ENCODE results near the gene SEC22C.

Gene SEC22C

GRCh38 chr3:42510325-42510724 is 71.4 kb downstream of the SEC22C start:
- DNase-seq, result no peak

- no peak for DNase-seq
Observed at GRCh38 chr3:42509111-42509510, 72.7 kb downstream of the SEC22C start.

GRCh38 chr3:42508562-42508961 is 73.2 kb downstream of the SEC22C start:
- DNase-seq, result no peak

DNA sequence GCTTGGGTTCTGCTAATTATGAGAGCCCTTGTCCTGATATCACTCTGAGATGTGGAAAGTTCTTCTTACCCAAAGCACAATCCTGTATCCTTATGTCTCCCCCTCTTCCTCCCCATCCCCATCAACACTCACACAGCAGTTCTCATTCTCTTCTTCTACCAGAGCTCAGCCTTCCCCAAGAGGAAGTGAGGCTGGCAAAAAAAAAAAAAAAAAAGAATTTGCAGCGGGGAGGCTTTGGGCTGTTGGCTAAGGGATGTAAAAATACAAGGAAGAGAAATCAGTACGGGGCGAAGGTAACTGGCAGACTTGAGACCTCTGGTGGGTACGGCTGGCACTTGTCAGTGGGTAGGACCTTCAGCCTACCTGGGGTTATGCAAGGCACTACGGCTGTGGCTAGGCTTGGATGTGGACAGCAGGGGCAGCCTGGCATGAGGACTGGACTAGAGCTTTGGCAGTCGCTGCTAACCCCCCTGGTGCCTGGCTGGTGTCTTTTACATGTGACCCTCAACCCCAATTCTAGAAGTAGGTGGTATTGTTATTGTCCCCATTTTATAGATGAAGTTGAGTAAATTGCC is 73.9 kb downstream of the SEC22C start:
- no peak for DNase-seq

GRCh38 chr3:42507252-42507651 is 74.5 kb downstream of the SEC22C start:
- no peak for DNase-seq

DNA sequence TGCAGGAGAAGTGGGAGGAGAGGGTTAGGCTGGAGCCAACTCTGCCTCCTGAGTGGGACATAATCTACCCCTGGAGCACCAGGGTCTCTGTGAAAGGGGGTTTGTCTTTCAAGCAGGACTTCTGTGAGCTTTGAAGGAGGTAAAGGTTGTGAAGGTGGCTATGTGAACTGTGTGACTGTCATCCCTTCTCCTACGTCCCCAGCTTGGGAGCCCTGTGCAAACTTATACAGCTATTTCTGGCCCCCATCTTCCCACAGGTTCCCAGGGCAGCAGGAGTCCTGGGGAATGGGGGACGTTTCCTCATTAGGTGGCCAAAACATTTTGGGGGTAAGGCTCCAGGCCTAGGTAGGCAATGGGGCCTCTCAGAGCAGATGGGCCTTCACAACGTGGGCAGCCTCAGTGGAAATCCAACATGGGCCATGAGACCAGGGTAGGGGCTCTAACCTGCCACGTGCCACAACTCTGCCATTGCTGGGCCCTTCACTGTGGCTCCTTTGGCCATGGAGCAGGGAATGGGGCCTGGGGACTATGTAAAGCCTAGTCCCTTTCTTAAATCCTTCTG is 75.8 kb downstream of the SEC22C start:
- no peak for DNase-seq

GRCh38 chr3:42505128-42505848 is 76.5 kb downstream of the SEC22C start:
- DNase-seq, result no peak

- no peak for DNase-seq
Observed at GRCh38 chr3:42504334-42505127, 77.2 kb downstream of the SEC22C start.

DNA sequence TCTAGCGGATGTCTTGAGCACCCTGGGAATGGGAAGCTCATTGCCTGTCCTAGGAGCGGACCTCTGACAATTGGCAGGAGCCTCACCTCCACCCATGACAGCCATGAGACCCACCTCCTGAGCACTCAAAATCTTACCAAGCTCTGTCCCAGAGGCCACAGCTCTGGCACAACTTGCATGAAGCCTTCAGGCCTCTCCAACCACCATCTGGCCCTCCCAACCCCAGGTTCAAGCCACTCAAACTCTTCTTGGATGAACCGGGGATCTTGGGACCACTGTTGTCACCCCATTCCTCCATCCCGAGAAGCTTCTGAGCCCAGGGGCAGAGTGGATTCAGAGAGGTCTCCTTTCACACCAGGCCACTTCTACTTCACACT is 77.8 kb downstream of the SEC22C start:
- no peak for DNase-seq

DNA sequence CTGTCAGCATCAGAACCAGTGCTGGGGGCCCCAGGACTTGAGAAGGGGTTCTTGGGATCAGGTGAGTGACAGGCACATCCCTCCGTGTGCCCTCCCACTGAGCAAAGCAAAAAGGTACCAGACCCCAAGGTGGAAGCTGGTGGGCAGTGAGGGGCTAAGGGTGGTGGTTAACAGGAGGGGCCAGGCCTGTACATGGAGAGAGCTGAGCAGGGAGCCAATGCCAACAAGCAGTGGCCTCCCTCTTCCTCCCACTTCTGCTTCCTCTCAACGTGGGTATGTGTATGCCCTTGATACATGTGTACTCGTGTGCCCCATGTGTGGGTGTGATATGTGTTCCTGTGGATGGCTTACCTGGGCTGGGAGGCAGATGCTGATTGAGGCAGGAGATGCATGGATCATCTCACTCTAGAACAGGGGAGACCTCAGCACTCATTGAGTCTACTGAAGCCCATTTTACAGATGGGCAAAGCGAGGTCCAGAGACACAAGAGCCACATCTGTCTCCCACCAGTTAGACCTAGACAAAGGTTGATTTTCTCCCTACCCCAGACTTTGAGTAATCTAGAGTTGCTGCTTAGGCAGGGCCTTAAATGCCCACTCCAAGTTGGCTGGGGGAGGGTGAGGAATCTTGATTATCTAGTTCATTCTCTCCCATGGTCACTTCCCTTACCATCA is 78.4 kb downstream of the SEC22C start:
- DNase-seq, result no peak

GRCh38 chr3:42502429-42503250 is 79.1 kb downstream of the SEC22C start, which contains the start of gene VIPR1:
TSS of gene VIPR1 (plus strand) at chr3:42502643. CDS start at chr3:42502736, 93 bp downstream.
- peak; percentile 80 for DNase-seq

DNA sequence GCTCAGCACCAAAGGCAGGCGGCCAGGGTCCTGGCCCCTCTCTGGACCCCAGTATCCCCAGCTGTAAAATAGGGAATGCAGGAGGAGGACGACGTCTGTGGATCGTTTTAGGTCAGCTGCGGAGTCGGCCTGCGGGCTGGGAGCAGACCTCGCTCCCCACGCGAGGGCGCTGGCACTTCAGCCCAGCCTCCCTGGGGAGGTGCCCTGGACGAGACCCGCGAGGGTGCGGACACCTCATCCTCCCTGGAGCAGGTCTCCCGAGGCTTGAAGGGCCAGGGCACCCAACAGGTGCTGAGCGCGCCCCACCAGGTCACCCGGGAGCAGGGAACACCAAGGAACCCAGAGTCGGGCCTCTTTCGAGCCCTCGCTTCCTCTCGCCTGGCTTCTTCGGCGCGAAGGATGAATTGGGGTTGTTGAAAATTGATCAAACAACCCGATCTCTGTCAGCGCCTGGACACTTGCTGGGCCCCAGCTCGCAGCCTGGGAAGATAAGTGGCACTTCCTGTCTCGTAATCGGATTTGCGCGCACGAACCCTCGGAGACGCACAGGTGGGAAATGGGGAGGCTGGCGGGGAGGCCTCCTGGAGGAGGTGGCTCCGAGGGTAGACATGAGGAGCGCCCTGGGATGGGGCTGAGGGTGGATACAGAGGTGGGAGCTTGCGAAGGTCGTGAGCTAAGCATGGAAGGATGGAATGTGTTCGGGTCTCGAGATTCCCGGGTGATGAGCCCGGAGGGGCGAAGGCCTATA is 79.9 kb downstream of the SEC22C start:
- DNase-seq, result peak; percentile 72

DNA sequence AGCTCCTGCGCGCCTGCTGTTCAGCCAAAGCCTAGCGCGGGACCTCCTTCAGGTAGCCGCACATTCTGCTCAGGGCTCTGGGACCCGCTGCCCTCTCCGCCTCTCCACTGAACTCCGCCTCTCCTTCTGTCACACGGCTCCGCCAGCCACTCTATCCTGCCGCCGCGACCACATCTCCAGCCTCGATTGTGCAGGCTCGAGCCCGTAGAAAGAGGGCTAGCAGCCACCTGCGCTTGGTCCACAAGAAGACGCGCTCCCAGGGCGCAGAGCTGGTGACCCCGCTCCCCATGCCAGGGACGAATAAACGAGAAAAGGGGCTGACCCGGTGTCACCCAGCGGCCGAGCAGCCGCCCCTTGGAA is 80.5 kb downstream of the SEC22C start:
- peak; percentile 58 for DNase-seq

DNA sequence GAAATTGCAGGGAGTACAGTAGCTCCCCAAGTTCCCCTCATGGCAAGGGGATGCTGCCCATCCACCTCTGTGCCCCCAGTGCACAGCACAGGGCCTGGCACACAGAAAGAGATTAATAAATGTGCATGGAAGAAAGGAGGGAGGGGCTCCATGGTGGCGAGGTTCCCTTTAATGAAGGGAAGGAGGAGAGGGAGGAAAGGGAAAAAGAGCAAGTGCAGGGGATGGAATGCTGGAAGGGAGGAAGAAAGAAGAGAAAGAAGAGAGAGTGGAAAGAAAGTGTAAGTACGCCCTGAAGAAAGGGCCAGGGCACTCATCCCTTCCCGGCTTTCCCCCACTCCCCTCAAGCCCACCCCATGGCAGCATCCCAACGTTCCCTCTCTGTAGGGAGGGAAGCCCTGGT is 80.9 kb downstream of the SEC22C start:
- DNase-seq, result no peak

DNA sequence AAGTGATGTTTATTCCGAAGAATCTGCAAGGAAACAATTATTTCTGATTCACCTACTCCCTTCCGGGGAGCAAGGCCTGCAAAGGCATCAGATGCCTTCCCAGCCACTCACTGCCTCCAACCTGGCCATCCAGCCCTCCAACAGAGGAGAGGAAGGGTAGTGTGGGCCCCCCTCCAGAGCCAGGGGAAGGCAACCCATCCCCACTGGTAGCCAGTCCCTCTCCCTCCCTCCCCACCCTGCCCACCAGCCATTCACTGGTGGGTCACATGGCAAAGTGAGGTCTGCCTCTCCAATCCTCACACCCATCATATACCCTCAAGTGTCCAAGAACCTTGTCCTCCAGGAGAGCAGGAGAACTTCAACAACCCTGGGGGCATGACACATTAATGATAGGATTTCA is 81.7 kb downstream of the SEC22C start:
- DNase-seq, result no peak

DNA sequence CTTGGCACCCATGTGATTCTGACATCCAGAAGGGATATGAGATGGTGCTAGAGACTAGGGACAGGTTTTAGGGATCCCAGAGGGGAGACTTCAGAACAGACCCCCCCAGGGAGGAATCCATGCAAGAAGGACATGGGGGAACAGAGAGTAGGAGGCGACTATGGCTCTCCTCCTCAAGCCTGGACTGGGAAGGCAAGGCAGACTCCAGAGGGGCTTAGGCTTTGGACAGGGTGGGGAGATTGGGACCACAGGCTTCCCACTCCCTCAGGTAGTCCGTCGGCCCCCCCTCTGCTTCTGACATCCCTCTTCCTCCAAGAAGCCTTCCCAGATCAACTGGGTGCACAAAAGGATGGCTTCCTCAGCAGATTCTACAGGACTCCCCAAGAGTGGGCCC is 82.3 kb downstream of the SEC22C start:
- no peak for DNase-seq

DNA sequence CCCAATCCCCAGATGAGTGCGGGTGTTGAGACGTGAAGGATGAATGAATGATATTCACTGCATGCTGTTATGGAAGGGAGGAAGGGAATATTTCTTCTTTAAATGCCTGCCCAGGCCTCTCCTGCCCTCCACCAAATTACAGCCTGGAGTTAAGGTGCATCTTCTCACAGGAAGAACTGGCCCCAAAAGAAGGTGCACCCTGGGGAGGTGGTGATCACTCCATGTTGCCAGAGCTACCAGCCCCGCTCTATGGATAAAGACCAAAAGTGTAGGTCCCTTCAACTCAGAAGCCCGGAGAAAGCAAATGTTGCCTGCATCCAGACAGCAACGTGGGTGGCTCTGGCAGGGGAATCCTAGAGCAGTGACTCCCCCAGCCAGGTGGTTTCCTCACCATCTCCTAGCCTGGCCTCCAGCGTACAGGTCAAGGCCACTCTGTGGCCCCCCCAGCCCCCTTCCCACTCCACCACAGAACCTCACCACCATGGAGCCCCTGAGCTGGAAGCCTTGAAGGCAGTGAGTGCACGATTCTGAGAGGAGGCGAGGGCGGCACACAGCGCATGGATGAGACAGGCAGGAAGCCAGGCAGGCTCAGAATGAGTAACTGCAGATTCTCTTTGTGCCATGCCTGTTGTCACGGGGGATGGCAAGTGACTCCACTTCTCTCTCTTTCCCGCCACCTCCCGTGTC is 82.8 kb downstream of the SEC22C start:
- DNase-seq, result no peak

DNA sequence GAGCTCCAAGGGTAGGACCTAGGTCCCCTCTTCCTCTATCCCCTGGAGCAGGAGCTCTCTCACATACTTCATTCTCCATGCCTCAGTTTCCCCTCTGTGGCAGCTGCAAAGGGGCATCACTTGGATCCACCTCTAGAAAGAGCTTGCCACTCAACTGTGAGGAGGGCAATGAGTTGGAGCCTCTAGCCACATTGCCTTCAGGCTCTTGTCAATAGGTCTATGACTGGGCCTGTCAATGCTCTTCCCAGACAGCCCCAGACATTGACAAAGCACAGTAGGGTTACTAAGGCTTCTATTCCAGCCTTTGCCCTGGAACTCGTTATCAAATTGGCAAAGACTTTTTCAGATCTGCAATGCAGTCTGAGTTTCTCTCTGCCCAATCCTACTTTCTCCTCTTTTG is 83.7 kb downstream of the SEC22C start:
- DNase-seq, result no peak

All from NCI-H82 (cell line).